DND-41 (cell line): ENCODE measurements around the gene HPS3.

Experiments
- ATAC-seq: fragments of 200-7000 bp; cut with Tn5 transposase; 3 replicates; pipeline ENCODE4 v1.9.1; 2021; ENCODE audit warnings: low read depth; ENCODE audit not compliant: insufficient read depth
- DNase-seq: peaks from one replicate; pipeline ENCODE4 v3.0.0-alpha.2; 2020
- H2AFZ ChIP-seq: 2 replicates; pipeline ENCODE4 v1.6.0; 2012; ENCODE audit warnings: low read depth, low read length
- H3K27ac ChIP-seq: 2 replicates; pipeline ENCODE4 v1.5.1; 2012; ENCODE audit warnings: low read length, inconsistent platforms
- H3K27me3 ChIP-seq: fragments of 200-600 bp; sonication (generic); 2 replicates; pipeline ENCODE4 v1.6.0; 2012; ENCODE audit warnings: low read length, mild to moderate bottlenecking, inconsistent platforms; ENCODE audit not compliant: insufficient read depth, poor library complexity
- H3K36me3 ChIP-seq: 2 replicates; pipeline ENCODE4 v1.5.1; 2012; ENCODE audit warnings: low read length, inconsistent platforms; ENCODE audit not compliant: insufficient read depth
- H3K4me1 ChIP-seq: 2 replicates; pipeline ENCODE4 v1.5.1; 2012; ENCODE audit warnings: mild to moderate bottlenecking, low read length; ENCODE audit not compliant: insufficient read depth
- H3K4me2 ChIP-seq: 2 replicates; pipeline ENCODE4 v1.6.0; 2012; ENCODE audit warnings: mild to moderate bottlenecking, moderate library complexity, low read length, inconsistent platforms; ENCODE audit not compliant: insufficient read depth
- H3K4me3 ChIP-seq, 2 experiments: fragments of 200-600 bp in 1 of 2; shearing (Covaris generic) in 1 of 2; 2 replicates each; pipeline ENCODE4 v1.5.1; 2012 to 2016; ENCODE audit warnings: inconsistent platforms in 2 of 2, low read length in 2 of 2, mild to moderate bottlenecking in 2 of 2, low read depth in 1 of 2, moderate library complexity in 1 of 2
- H3K79me2 ChIP-seq: 2 replicates; pipeline ENCODE4 v1.6.0; 2012; ENCODE audit warnings: low read length, inconsistent platforms; ENCODE audit not compliant: insufficient read depth
- H3K9ac ChIP-seq: 2 replicates; pipeline ENCODE4 v1.6.0; 2012; ENCODE audit warnings: low read depth, mild to moderate bottlenecking, inconsistent platforms, low read length, moderate library complexity
- H3K9me3 ChIP-seq: 2 replicates; pipeline ENCODE4 v1.5.1; 2012; ENCODE audit warnings: low read length, moderate library complexity, mild to moderate bottlenecking, inconsistent platforms; ENCODE audit not compliant: insufficient read depth, severe bottlenecking
- H4K20me1 ChIP-seq: 2 replicates; pipeline ENCODE4 v1.6.0; 2012; ENCODE audit warnings: low read length; ENCODE audit not compliant: insufficient read depth
- EZH2 ChIP-seq: IDR thresholded peaks from 3 replicates; pipeline ENCODE4 v1.6.1; 2012; ENCODE audit warnings: borderline replicate concordance, low read depth, mild to moderate bottlenecking, moderate library complexity, low read length, inconsistent platforms; ENCODE audit not compliant: severe bottlenecking
- TF ChIP-seq, protein P1 (sequence below): IDR thresholded peaks from 2 replicates; pipeline ENCODE4 v1.5.1; 2012; ENCODE audit warnings: borderline replicate concordance, low read length, moderate library complexity, mild to moderate bottlenecking; ENCODE audit not compliant: poor library complexity, severe bottlenecking; ENCODE audit errors: extremely low read depth

HPS3 gene

DNA sequence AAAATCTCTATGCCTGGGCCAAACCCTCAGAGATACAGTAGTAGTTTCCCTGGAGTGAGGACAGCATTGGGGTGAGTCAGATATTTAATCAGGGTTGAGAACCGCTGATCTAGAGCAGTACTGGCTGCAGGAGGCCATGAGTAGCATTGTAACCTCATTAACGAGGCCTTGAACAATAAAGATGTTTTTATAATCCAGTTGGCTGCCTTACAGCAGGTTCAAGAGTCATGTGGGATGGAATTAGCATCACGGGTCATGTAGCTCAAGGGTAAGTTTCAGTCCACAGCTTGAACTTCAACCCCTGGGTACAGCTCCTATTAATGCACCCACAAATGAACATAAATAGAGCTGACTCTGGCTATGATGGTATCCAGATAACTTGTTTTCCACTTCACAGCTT, 5.1 kb downstream of the HPS3 start:
- ATAC-seq = no peak
- Histone ChIP-seq H3K9ac (no peak overlapping the region), H3K27me3 (no peaks in the 10 kb centered on the region), H3K4me2 (no peak overlapping the region), H4K20me1 (0 out of 2 replicates have a peak, but pooled peaks cover 8% of the 10 kb centered on the region), H3K79me2 (peaks cover 41% of the 10 kb centered on the region), H3K36me3 (peaks cover 4% of the 10 kb centered on the region; the same call in 1 of the 2 replicates), H3K9me3 (no peaks in the 10 kb centered on the region), H3K4me1 (peaks cover 21% of the 10 kb centered on the region), H3K4me3 (no peak overlapping the region), H3K27ac (no peak overlapping the region), H2AFZ (no peak overlapping the region)
- no peak for DNase-seq
- TF ChIP-seq, protein P1, sequence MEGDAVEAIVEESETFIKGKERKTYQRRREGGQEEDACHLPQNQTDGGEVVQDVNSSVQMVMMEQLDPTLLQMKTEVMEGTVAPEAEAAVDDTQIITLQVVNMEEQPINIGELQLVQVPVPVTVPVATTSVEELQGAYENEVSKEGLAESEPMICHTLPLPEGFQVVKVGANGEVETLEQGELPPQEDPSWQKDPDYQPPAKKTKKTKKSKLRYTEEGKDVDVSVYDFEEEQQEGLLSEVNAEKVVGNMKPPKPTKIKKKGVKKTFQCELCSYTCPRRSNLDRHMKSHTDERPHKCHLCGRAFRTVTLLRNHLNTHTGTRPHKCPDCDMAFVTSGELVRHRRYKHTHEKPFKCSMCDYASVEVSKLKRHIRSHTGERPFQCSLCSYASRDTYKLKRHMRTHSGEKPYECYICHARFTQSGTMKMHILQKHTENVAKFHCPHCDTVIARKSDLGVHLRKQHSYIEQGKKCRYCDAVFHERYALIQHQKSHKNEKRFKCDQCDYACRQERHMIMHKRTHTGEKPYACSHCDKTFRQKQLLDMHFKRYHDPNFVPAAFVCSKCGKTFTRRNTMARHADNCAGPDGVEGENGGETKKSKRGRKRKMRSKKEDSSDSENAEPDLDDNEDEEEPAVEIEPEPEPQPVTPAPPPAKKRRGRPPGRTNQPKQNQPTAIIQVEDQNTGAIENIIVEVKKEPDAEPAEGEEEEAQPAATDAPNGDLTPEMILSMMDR = no peak
- no peak for TF ChIP-seq EZH2

DNA sequence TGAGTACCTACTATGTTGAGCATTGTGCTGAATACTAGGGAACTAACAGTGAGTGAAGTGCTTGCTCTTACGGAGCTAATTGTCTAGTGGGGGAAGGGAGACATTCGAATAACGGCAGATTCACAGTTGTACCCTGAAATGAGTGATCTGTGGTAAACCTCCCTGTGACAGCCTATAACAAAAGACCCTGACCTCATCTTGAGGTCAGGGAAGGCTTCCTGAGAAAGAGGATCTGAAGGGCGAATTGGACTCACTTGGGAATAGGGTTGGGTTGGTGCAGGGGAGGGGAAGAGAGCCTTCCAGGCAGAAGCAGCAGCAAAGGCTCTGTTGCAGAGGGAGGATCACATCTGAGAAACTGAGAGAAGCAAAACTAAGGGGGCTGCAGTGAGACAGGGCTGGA, 13.2 kb downstream of the HPS3 start:
- H3K4me3 ChIP-seq = no peak overlapping the region
- DNase-seq (no peak), ATAC-seq (peak; percentile 37; the same call in 1 of the 3 replicates)
- no peaks in the 10 kb centered on the region for H4K20me1 ChIP-seq
- H3K36me3 ChIP-seq = peaks cover 46% of the 10 kb centered on the region
- no peaks in the 10 kb centered on the region for H3K4me1 ChIP-seq
- H3K9ac ChIP-seq = no peak overlapping the region
- no peaks in the 10 kb centered on the region for H3K9me3 ChIP-seq
- H3K27me3 ChIP-seq = no peaks in the 10 kb centered on the region
- TF ChIP-seq, protein P1 = no peak
- TF ChIP-seq EZH2 = no peak
- H2AFZ ChIP-seq = no peak overlapping the region
- H3K27ac ChIP-seq = no peak overlapping the region
- no peaks in the 10 kb centered on the region for H3K79me2 ChIP-seq
- no peak overlapping the region for H3K4me2 ChIP-seq

DNA sequence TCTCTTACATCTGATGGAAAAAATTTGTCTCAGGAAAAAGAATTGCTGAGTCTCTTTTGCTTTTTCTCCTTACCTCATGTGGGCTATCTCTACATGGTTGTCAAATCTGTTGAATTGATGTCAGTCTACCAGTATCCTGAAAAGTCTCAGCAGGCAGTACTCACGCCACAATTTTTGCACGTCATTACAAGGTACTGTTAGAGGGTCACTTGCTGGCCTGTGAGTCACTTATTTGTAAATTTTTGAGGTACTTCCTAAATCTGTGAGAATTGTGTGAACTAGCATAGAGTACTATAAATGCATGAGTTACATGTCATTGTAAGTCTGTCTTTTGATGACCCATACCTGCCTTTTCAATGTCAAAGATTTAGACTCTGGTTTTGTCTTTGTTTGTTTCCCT, 15.9 kb downstream of the HPS3 start:
- Histone ChIP-seq H3K4me2 (no peak overlapping the region), H3K9ac (no peak overlapping the region), H3K27ac (no peak overlapping the region), H3K79me2 (no peaks in the 10 kb centered on the region), H4K20me1 (no peaks in the 10 kb centered on the region), H3K4me1 (no peaks in the 10 kb centered on the region), H3K27me3 (no peaks in the 10 kb centered on the region), H3K4me3 (no peak overlapping the region), H2AFZ (no peak overlapping the region), H3K9me3 (no peaks in the 10 kb centered on the region), H3K36me3 (peaks cover 62% of the 10 kb centered on the region)
- TF ChIP-seq EZH2 = no peak
- TF ChIP-seq, protein P1 = no peak
- ATAC-seq (no peak), DNase-seq (no peak)

DNA sequence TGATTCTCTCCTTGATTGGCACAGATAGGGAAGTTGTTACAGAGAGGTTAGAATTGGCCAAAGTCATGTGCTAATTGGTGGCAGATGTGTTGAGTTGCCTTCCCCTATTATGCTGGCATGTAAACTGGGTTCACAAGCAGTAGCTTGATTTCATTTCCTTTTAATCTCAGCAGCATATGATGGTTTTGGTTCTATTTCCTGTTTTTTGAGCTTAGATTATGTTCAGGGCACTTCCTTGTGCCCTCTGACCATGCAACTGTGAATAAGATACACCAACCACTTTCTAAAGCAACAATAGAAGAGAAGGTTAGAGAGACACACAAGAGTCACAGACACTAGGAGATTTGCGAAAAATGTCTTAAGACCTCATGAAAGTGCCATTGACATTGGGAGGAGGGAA, 16.5 kb downstream of the HPS3 start:
- Histone ChIP-seq H3K4me1 (no peaks in the 10 kb centered on the region), H2AFZ (no peak overlapping the region), H3K4me2 (no peak overlapping the region), H3K4me3 (no peak overlapping the region), H3K79me2 (no peaks in the 10 kb centered on the region), H3K9ac (no peak overlapping the region), H3K27ac (no peak overlapping the region), H3K36me3 (peaks cover 59% of the 10 kb centered on the region), H3K9me3 (no peaks in the 10 kb centered on the region), H4K20me1 (no peaks in the 10 kb centered on the region), H3K27me3 (no peaks in the 10 kb centered on the region)
- TF ChIP-seq, protein P1 = no peak
- TF ChIP-seq EZH2 = no peak
- ATAC-seq = no peak
- no peak for DNase-seq
